ENCODE data around the gene CTBP2.

The CTBP2 gene

GRCh38 chr10:125159932-125160855, at the start of gene CTBP2:
CTBP2 (minus strand) TSS chr10:125160563.
- DNase-seq (ENCODE audit: low spot score): no peak

GRCh38 chr10:125209591-125210355, 49.4 kb upstream of the CTBP2 start:
- no peak for DNase-seq (ENCODE audit: low spot score)

GRCh38 chr10:125208854-125209565, 48.6 kb upstream of the CTBP2 start:
- no peak for DNase-seq (ENCODE audit: low spot score)

DNA sequence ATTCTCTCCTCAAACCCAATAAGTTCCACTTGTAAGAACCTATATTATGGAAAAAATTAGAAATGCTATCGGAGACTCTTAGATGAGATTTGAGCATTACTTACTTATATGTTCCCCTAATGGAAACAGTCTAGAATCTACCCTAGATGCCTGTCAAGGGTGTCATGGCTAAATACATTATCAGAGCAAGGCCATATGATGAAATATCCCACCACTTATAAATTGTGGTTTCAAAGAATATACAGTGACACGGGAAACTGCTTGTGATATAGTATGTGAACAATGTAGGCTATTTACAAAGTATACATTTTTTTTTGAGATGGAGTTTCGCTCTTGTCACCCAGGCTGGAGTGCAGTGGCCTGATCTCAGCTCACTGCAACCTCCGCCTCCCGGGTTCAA, 46.3 kb upstream of the CTBP2 start:
- DNase-seq (ENCODE audit: low spot score): no peak

DNA sequence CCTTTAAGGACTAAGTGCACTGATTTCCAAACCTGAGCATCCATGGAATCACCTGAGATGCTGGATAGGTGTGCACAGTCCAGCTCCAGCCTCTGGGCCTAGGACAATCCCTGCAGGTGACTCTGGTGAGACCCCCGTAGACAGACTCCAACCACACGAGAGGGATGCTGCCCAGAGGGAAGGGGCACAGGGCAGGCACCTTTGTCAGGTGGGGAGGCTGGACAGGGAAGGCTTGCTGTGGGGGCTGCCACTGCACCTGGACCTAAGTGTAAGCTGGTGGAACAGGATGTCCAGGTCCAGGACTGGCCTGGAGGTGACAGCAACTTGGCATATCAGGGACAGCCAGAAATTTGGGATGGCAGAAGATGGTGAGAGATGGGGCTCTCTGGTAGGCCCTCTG, 45.1 kb upstream of the CTBP2 start:
- no peak for DNase-seq (ENCODE audit: low spot score)

DNA sequence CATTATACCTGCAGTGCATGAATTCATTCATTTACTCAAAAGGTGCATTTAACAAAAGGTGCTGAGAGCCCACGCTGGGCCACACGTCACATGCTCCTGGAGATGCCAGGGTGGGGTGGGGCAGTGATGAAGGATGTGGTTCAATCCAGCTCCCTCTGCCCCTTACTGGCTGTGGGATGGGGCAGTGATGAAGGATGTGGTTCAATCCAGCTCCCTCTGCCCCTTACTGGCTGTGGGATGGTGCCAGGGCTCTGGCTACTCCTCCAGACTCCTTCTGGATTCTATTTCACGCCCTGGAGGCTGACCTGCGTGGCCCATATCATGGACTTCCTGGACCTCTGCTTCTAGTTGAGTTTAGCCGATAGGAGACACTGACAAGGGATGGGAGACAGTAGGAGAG, 44.0 kb upstream of the CTBP2 start:
- DNase-seq (ENCODE audit: low spot score): no peak

DNA sequence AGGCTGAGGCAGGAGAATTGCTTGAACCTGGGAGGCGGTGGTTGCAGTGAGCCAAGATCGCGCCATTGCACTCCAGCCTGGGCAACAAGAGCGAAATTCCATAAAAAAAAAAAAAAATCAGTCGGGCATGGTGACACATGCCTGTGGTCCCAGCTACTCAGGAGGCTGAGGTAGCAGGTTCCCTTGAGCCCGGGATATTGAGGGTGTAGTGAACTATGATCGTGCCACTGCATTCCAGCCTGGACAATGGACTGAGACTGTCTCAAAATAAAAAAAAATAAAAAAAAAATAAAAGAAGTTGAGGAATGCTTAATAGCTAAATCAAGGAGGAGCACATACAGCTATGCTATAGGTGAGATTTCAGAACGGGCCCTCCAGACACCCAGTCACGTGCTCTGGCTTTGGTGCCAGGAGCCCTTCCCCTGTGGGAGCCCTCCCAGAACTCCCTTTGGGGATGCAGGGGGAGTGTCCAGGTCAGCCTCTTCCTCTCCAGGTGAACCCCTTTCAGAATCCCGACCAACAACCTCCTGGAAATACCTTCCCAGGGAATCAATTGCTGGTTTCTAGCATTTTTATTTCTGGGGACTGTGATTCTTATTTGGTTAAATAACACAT, 42.9 kb upstream of the CTBP2 start:
- no peak for DNase-seq (ENCODE audit: low spot score)

DNA sequence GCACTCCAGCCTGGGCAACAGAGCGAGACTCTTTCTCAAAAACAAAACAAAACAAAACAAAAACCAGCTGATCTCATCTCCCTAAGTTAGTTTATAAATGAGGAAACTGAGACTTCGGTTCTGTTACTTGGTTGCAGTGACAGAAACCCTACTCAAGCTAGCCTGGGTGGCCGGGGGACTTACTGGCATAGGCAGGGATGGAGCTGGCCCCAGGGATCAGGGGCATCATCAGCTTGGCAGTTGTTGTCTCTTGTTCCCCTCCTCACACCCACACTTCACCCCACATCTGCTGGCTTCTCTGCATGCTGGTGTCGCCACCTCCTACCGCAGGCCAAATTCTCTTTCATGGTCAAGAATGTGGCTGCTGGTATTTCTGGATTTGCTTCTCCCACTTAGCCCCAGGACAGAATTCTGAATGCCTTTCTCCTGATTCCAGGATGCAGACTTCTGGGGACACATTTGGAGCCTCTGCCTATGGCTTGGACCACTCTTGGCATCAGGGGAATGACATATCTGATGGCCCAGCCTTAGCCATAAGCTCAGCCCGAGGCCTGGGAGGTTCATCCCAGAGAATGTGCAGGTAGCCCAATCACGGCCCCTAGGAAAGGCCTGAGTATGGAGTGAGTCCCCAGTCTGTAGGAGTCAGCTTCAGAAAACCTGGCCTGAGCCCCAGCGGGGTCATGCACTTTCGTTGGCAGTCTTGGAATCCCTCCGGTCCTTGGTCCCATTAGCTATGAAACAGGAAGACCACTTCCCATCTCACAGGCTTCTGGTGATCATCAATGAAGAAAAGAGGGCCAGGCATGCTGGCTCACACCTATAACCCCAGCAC, 41.6 kb upstream of the CTBP2 start:
- DNase-seq (ENCODE audit: low spot score): no peak

- DNase-seq (ENCODE audit: low spot score): no peak
Measured at GRCh38 chr10:125201108-125201524, 40.8 kb upstream of the CTBP2 start.

DNA sequence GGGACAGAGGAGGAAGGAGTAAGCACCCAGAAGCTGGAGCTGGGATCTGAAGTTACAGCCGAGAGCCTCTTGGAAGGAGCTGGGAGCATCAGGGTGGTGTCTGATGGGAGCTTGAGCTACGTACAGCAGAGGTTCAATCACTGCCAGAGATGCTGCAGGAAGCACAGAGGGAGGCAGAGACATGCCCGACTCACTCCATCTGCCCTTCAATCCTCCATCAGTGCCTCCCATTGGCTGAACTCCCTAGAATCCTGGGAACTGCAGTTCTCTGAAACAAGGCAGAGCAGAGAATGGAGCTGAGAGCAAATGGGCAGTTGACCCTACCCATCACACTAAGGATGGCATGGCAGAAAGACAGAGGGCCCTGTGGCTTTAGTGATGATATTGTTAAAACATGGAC, 40.0 kb upstream of the CTBP2 start:
- no peak for DNase-seq (ENCODE audit: low spot score)

DNA sequence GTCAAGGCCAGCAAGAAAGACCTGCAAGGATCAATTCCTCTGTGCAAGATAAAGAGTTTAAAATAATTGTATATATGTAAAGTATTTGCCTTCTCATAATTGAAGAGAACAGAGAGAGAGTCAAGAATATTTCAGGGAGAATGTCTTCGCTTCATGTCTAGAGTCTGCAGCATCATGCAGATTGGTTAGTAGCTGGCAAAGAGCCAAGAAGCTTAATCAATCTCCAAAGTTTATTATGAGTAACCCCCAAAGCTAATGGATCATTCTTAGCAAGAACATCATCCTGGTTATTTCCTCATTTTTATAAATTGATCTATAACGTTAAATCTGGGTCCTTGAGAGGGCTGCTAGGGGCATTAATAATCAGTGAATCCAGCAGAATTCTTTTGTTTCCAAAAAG, 38.9 kb upstream of the CTBP2 start:
- no peak for DNase-seq (ENCODE audit: low spot score)

DNA sequence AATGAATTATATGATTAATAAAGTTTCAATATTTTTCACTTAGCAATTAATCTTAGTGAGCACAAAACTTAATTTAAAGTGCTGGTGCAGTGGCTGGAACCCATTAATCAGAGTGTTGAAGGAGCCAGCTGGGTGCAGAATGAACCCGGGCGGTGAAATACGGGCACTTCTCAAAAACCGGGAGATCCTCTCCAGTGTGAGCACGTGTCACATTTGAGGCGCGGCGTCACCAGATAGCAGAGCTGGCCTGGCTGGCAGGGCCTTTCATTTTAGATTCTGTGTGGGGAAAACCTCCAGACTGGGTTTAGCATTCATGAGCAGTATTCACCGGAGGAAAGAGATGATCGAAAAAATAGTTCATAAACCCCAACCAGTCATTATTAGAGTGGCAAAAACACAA, 34.5 kb upstream of the CTBP2 start:
- no peak for DNase-seq (ENCODE audit: low spot score)

DNA sequence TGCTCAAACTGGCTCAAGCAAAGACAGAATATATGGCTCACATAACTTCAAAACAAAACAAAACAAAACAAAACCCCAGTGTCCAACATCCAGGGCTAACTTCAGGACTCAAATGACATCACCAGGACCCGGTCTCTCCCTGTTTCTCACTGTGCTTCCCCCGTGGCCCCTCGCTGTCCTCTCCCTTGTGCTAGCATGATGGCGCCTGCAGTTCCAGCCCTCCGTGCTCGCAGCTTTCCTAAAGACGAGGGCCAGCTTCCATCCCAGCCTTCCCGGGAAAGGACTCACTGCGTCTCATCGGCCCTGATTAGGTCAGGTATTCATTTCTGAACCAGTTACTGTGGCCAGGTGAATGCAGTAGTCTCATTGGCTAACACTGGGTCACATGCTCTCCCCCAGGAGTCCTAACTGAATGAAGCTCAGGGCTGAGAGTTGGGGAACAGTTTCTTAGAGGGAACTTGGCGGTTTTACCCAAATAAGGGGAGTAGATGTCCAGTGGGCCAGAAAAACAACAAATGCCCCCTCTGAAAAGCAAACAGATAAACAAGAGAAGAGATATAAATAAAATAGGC, 33.0 kb upstream of the CTBP2 start:
- no peak for DNase-seq (ENCODE audit: low spot score)

DNA sequence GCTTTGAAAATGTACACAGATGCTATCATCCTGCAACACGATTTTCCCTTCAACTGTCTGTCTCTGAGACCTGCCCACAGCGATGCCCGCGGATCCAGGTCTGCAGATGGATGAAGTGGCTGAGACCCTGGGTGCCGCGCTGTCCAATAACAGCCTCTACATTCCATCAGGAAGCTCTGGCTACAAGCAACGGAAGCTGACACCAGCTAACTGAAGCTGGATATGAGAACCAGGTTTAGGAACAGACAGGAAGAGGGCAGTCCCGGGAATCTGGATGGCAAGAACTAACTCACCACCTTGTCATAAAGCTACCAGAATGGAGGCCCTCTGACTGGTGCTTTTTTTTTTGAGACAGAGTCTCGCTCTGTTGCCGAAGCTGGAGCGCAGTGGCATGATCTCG, 32.3 kb upstream of the CTBP2 start:
- no peak for DNase-seq (ENCODE audit: low spot score)

GRCh38 chr10:125192005-125192404, 31.6 kb upstream of the CTBP2 start:
- no peak for DNase-seq (ENCODE audit: low spot score)

GRCh38 chr10:125190946-125191345, 30.6 kb upstream of the CTBP2 start:
- DNase-seq (ENCODE audit: low spot score): no peak

DNA sequence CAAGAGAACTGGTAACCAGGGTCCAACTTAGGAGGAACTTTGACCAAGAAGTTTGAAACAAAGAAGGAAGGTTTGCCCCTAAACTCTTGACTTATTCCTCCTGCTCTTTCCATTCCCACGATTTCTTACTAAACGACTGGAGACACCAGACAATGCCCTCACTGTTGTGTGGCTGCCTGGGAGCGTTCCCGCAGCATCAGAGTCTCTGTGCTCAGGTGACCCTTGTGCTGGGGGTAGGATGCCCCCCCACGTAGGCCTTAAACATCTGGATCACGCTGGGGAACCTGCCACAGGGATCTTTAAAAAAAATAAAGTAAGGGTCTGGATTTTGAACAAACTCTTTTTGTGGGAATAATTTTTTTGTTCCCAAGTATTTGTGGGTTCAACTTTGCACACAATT, 30.1 kb upstream of the CTBP2 start:
- DNase-seq (ENCODE audit: low spot score): no peak

GRCh38 chr10:125189162-125189561, 28.8 kb upstream of the CTBP2 start:
- DNase-seq (ENCODE audit: low spot score): no peak

DNA sequence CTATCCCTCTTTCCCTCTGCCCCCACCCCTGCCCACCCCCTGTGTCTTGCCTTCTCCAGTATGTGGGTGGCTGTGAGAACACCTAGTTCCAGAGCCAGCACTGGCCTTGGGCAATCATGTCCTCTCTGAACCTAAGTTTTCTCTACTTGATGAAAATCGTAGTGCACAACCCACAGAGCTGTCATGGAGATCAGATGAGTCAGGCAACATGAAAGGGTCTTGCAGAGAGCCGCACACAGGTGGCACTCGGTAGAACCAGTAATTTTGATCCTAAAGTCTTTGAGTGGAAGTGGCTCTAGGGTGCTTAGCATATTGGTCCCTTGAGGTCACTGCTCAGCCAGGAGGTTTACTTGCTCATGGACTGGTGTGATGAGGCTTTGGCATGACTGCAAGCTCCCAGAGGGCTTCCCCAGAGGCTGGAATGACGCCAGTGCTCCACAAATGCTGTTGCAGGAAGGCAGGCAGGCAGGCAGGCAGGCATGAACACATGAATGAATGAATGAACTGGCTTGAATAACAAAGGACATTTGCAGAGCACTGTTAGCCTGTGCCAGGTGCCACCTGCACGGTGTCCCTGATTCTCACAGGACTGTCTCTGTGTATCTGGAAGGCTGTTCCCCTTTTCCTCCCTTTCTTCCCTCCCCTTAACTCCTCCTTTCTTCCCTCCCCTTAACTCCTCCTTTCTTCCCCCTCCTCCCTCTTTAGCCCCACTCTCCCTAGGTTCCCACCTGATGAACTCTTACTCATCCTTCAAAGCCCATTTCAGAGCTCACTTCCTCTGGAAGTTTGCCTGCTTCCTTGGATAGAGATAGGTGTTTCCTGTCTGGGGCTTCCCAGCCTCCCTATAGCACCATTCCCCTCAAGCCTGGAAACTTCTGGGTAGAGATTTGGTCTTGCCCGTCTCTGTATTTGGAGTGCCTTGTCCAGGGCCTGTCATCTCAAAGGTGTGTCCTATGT, 27.2 kb upstream of the CTBP2 start:
- DNase-seq (ENCODE audit: low spot score): no peak
